GM19468 (cell line): ENCODE results near the gene SUCO.

Experiments
- ATAC-seq: cut with Tn5 transposase; IDR thresholded peaks from one replicate; pipeline ENCODE4 v1.9.1; 2021; ENCODE audit warnings: mild to moderate bottlenecking, moderate library complexity, moderate number of reproducible peaks; ENCODE audit not compliant: unreplicated experiment; ENCODE audit errors: extremely low read depth

SUCO gene

GRCh38 chr1:172513479-172513878 is 19.5 kb upstream of the SUCO start:
- ATAC-seq = no peak

- no peak for ATAC-seq
These were observed 18.8 kb upstream of the SUCO start for GRCh38 chr1:172514108-172514507.

GRCh38 chr1:172515436-172515835 is 17.5 kb upstream of the SUCO start:
- no peak for ATAC-seq

GRCh38 chr1:172515927-172516326 is 17.0 kb upstream of the SUCO start:
- ATAC-seq = no peak

DNA sequence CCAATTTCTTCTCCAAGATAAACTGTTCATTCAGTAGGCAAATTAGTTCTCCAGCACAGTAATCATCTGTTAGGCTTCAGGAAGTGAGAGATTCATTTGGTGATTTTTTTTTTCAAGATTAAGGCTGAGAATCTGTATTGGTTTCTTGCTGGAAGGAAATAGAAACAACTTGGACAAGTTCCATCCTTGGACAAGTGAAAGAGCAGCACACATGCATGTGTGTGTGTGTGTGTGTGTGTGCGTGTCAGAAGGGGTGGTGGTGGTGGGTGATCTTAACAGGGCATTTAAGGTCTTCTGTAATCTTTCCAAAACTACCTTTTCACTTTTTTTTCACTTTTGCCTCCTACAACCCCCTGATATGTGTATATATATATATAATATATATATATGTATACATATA is 15.9 kb upstream of the SUCO start:
- ATAC-seq = no peak

DNA sequence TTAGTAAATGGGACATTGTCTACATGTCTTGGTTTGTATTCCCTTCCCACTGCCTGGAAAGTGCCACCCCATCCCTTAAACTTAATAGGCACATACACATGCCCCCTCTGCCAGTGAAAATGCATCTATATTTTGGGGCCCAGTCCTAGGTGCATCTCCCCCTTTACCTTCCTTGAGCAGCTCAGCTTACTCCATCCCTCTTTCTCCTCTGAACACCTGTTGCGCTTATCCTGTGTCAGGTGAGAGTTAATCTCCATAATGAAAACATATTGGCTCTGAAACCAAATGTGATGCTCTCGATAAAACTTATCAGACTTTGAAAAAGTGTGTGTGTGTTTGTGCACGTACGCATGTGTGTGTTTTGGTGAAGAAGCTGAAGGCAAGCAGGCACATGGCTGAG is 15.4 kb upstream of the SUCO start:
- no peak for ATAC-seq

DNA sequence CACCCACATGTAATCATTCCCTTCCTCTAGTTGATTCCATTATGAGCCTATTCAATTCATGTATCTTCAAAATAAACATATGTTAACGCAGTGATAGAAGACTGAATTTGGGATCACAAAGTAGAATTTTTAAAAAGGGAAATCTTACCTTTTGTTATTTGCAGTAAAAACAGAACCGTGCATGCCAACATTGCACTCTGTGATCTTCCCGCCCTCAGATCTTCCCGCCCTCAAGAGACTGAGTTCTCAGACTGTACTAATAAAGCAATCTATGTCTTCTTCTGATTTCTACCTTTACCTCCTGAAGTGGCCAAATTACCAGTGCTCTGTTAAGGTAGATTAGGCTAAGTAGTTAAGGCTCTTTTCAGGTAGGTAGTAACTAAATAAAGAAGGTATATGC is 3.6 kb upstream of the SUCO start:
- no peak for ATAC-seq

DNA sequence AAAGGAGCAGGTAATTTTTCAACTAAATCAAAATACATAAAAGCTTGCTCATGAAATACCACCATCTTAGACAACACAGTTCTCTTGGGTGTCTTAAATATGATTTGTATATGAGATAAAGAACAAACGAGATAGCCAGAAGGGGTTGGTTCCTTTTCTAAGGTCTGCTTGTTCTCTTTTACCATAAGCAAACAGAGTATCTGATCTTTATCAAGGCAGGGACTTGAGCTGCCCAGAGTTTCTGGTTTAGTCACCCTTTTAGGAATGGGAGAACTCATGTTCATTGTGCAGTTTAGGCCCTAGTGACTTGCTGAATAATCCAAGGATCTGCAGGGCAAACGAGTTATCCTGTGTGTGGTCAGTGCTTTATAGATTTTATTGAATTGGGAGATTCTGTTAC is 3.0 kb upstream of the SUCO start:
- ATAC-seq = no peak

DNA sequence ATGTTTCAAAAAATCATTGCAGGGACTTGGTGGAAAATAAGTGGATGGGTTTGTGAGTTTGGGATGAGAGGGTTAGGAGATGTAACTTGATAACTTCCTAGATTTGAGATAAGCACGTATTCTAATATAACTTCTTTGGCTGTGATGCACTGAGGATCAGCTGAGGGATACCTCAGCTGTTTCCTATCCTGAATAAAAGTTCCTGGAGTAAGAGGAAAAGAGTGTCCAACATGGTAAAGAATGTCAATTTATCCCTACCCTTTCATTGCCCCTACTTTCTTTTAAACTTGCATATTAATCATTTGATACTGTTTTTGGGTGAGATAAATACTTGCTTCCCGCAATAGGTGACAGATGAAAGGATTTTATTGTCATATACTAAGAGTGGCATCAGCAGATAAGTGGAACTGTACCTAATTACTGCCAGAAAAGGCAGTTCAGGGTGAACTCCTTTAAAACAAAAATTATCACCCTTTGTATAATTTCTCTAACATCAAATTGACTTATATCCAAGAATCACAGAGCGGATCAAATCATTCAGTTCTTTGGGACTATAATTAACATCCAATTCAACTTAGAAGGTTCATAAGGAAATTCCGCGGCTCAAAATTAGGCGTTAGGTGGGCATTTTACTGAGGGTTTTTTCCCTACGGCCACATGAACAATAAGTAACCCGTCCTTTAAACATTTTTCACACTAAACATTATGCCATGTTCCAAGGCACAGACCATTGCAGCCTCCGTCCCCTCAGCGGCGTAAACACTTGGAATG is 1.4 kb upstream of the SUCO start:
- ATAC-seq = no peak

DNA sequence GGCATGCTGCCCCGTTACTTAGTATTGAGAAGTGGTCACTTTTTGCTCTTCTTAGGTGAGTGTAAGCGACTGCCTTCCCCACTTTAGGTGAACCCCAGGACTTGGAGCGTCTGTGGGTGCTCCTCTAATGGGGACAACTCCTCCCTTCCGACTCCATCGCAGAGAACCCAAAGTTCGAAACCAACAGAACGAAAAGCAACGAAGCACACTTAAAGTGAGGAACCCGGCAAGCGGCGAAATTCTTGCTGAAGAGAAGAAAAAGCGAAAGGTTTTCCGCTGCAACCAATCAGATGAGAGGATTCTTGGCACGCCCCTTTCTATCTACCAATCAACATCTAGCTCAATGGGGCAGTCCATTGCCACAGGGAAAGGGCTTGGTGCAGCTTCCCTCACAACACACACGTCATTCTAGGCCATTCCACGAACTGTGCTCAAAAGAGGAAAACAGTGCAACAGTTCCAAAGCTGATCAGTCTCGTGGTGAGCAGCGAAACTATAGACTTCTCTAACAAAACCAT is 709 bp upstream of the SUCO start:
- peak; percentile 39 for ATAC-seq

GRCh38 chr1:172533513-172534151 is 682 bp downstream of the SUCO start:
- ATAC-seq = no peak

DNA sequence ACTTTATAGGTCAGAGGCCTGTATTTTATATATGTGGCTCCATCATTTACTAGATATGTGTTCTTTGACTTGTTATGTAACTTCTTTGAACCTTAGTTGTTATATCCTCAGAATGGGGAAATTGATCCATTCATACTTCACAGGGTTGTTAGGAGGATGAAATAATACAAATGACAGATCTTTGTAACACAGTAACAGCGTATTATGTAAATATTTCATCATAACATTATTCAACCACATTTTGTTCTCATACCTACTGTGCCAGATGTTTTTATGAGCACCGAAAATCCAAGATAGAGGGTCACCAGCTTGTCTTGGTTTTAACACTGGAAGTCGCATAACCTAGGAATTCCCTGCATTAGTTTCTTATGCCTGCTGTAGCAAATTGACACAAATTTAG is 3.3 kb downstream of the SUCO start:
- ATAC-seq = no peak

DNA sequence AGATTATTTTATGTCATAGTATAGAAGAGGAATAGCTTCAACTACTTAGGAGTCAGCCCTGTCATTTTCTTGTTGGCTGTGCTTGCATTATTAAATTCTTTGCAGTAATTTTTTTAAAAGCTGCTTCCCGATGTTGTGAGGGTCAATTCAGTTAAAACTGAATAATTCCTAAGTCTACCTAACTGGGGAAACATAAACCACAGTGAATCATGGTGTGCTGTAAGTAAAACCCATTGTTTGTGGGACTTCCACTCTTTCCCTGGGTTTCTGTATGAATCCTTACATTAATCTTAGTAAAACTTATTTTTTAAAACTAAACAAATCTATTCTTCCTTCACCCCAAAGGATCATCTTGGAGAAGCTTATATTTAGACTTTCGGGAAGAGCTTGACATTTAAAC is 4.4 kb downstream of the SUCO start:
- ATAC-seq = no peak

DNA sequence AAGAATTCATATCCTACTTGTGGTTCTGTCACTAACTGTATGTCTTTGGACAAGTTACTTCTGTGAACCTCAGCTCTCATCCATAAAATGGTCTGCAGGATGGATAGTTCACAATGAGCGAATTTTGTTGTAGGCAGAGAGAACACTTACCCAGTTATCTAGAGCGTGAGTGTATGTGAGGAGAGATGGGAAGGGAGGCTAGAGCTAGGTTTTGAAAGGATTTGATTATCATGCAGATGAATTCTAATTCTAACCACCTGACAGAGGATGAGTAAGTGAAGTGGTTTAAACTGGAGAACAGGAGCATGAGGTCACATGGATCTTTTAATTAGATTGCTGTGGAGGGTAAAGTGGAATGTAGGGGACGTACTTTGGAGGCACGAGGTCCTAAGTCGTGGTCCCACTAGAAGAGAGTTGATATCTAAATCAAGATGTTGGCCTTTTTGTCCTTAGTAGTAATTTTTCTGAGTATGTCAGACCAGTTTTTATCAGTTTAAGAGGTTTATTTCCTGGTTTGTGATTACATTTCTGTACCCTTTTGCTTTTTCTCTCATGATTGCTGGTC is 5.0 kb downstream of the SUCO start:
- no peak for ATAC-seq

DNA sequence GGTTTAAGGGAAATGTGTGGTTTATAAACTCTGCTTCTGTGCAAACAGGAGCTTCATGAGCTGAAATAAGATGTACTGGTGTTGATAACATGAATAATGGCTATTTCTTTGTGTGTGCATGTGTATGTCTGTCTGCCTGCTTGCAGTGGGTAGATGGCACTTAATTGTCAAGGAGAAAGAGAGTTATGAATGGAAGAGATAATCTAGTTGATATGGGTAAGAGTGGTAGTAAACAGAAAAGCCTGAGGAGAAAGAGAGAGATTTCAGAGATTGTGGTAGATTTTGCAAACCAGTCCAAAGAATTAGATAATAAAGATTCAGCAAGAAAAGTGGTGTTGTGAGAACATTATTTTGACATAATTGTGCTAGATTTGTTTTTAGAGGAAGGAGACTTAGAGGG is 7.7 kb downstream of the SUCO start:
- no peak for ATAC-seq

DNA sequence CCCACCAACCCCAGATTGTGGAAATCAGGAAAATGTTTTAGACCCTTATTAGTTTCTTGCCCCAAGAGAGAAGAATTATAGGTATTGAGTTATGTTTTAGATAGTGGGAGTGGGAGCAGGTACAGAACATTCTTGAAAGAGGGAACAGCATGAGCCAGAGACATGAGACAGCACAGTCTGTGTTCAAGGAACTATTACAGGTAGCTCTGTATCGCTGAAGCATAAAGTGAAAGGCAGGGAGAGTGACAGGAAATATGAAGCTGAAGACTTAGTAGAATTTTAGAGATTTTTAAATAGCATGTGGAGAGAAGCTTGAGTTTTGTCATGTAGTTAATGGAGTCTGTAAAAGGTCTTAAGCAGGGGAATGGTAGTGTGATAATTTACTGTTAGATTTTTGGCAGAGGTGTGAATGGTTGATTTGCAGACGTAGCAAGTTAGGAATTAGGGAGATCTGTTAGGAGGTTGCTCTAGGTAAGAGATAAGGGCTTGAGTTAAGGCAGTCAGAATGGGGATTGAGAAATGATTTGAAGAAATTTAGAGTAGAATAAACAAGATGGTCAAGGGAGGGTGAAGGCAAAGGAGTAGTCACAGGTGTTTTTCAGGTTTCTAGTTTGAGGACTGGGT is 11.6 kb downstream of the SUCO start:
- no peak for ATAC-seq

- no peak for ATAC-seq
These were observed 12.6 kb downstream of the SUCO start for GRCh38 chr1:172545396-172546004.

- ATAC-seq = no peak
These were observed 14.1 kb downstream of the SUCO start for GRCh38 chr1:172547071-172547470.

DNA sequence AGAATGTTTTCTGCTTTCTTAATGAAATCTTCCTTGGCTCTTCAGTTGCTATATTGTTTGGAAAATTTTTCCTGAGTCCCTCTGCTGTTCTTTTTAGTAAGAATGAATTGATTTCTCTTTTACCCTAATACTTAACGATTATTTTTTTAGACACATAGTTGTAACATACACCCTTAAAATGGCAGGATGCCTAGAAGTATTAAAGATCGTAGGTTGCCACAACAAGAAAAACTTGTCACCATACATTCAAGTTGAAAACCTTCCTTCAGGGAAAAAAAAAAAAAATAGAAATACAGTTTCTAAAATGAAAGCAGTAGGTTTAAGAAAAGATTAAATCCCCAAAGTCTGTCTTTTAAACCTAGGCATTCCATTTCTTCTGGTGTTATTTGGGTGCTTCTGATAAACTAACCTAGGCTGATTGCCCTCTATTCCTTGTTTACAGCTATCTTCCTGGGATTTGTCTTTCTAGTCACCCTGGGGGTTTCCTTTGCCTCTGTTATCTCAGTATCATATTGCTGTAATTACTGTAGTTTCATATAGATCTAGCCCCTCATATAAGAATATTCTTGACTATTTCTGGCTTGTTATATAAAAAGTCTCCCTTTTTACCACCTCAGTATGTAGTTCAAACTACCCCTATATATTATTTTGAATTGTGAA is 16.8 kb downstream of the SUCO start:
- no peak for ATAC-seq

DNA sequence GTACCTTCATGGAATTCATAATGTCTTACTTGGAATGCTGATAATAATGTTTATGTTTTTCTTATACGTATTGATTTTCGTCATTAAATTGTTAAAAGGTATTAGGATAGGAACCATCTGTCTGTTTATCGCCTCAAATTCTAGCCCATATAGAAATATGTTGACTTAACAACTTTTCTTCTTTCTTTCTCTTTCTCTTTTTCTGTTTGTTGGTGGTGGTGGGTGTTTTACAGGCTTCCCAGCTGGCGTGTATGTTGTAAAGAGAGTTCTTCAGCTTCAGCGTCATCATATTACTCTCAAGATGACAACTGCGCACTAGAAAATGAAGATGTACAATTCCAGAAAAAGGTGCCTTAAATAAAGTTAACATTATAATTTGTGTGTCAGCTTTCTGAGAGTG is 18.3 kb downstream of the SUCO start:
- no peak for ATAC-seq
